ENCODE data around the gene MCL1. TPM values are rescaled to one million over a fixed set of nuclear protein-coding genes. Genes with fewer than 3 reads are reported as not detected.

MCL1 gene
- 143 to 184 TPM (median 169 TPM) in 5 replicates for total RNA-seq (2022; extraction: Qiagen RNA extraction)

GRCh38 chr1:150579110-150579944 lies at the start of gene MCL1:
MCL1 (minus strand) TSS chr1:150579610; CDS start chr1:150579530, 80 bp downstream.

DNA sequence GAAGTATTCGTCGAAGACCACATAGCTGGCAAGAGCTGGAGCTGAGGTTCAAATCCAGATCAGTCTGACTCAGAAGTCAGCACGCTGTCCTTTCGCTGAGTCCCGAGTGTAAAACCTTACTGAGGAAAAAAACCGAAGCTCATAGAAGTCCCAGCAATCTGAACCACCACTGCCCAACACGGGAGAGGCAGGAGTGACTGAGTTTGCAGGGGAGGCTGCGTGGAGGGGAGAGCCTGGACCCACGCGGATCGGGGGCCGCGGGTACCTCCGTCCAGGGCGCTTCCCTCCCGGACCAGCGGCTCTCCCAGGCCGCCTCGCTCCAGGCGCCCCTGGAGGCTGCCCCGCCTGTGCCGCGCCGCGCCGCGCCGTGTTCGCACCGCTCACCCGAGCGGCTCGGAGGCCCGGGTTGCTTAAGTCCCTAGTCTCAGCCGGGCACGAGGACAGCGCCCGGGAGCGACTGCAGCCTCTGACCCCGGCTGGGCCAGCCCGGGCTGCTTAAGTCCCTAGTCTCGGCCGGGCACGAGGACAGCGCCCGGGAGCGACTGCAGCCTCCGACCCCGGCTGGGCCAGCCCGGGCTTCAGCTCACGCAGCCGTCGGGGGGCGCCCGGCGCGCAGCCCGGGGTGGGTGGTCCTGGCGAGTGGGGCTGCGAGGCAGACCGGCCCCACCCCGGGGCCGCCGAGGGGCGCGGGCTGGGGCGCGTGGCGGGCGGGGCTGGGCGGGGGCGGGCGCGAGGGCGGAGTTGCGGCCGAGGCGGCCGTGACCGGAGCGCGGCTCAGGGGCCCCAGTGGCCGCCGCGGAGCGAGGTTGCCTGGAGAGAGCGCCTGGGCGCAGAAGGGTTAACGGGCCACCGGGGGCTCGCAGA lies 30.5 kb downstream of the MCL1 start, which contains the start of gene ADAMTSL4:
ADAMTSL4 (plus strand) TSS at position 777 of the 864 bp plus-strand sequence. CDS start 2,881 bp downstream, outside the sequence.

Other genes with a start within 250 kb of the MCL1 start
- 13.6 to 15.5 TPM (median 14.2 TPM) in 5 replicates for gene RPRD2, start 215.5 kb downstream of the MCL1 start, total RNA-seq (2022; extraction: Qiagen RNA extraction)
- gene TARS2, start 92.2 kb downstream of the MCL1 start, total RNA-seq (2022; extraction: Qiagen RNA extraction) = 20.7 to 24.9 TPM (median 23.3 TPM) in 5 replicates
- gene ECM1, start 71.5 kb downstream of the MCL1 start, total RNA-seq (2022; extraction: Qiagen RNA extraction) = 1.8 to 2.3 TPM (median 2.2 TPM) in 5 replicates
- 0.16 to 0.39 TPM in 2 of 5 replicates, not detected in the others for gene FALEC, start 63.9 kb downstream of the MCL1 start, total RNA-seq (2022; extraction: Qiagen RNA extraction)
- gene ADAMTSL4, start 30.2 kb downstream of the MCL1 start, total RNA-seq (2022; extraction: Qiagen RNA extraction) = 3.0 to 5.6 TPM (median 4.6 TPM) in 5 replicates
- 123 to 147 TPM (median 134 TPM) in 5 replicates for gene ENSA, start 50.0 kb upstream of the MCL1 start, total RNA-seq (2022; extraction: Qiagen RNA extraction)
- 12.3 to 18.5 TPM (median 16.0 TPM) in 5 replicates for gene GOLPH3L, start 117.5 kb upstream of the MCL1 start, total RNA-seq (2022; extraction: Qiagen RNA extraction)
- 5.7 to 8.8 TPM (median 7.2 TPM) in 5 replicates for gene HORMAD1, start 141.3 kb upstream of the MCL1 start, total RNA-seq (2022; extraction: Qiagen RNA extraction)
- gene CTSS, start 186.2 kb upstream of the MCL1 start, total RNA-seq (2022; extraction: Qiagen RNA extraction) = 14.8 to 18.4 TPM (median 17.4 TPM) in 5 replicates
- gene CTSK, start 228.7 kb upstream of the MCL1 start, total RNA-seq (2022; extraction: Qiagen RNA extraction) = 1.1 to 2.5 TPM (median 1.4 TPM) in 5 replicates